ENCODE data around the gene NTM.

The NTM gene

GRCh38 chr11:131614631-131615030 lies 244.2 kb downstream of the NTM start:
- no peak for DNase-seq

GRCh38 chr11:131615611-131616010 lies 245.2 kb downstream of the NTM start:
- no peak for DNase-seq

GRCh38 chr11:131616481-131617140 lies 246.2 kb downstream of the NTM start:
- DNase-seq: no peak

- DNase-seq: no peak
Observed at GRCh38 chr11:131618201-131618600, 247.8 kb downstream of the NTM start.

GRCh38 chr11:131622193-131622592 lies 251.8 kb downstream of the NTM start:
- no peak for DNase-seq

- no peak for DNase-seq
Observed at GRCh38 chr11:131624531-131624930, 254.1 kb downstream of the NTM start.

GRCh38 chr11:131626788-131627187 lies 256.4 kb downstream of the NTM start:
- DNase-seq: no peak

GRCh38 chr11:131628739-131629138 lies 258.3 kb downstream of the NTM start:
- DNase-seq: no peak

GRCh38 chr11:131629925-131630540 lies 259.6 kb downstream of the NTM start:
- no peak for DNase-seq

GRCh38 chr11:131632971-131633370 lies 262.6 kb downstream of the NTM start:
- no peak for DNase-seq

- DNase-seq: no peak
Observed at GRCh38 chr11:131633921-131634715, 263.7 kb downstream of the NTM start.

- no peak for DNase-seq
Observed at GRCh38 chr11:131637469-131638175, 267.2 kb downstream of the NTM start.

- DNase-seq: no peak
Observed at GRCh38 chr11:131638889-131639288, 268.5 kb downstream of the NTM start.

- DNase-seq: no peak
Observed at GRCh38 chr11:131640320-131640719, 269.9 kb downstream of the NTM start.

GRCh38 chr11:131642756-131643531 lies 272.5 kb downstream of the NTM start:
- no peak for DNase-seq

GRCh38 chr11:131644204-131644795 lies 273.9 kb downstream of the NTM start:
- no peak for DNase-seq

GRCh38 chr11:131645237-131645636 lies 274.8 kb downstream of the NTM start:
- DNase-seq: no peak

- DNase-seq: no peak
Observed at GRCh38 chr11:131649856-131650255, 279.4 kb downstream of the NTM start.

GRCh38 chr11:131652231-131652630 lies 281.8 kb downstream of the NTM start:
- DNase-seq: no peak

GRCh38 chr11:131653260-131653659 lies 282.8 kb downstream of the NTM start:
- DNase-seq: no peak

- no peak for DNase-seq
Observed at GRCh38 chr11:131654849-131655248, 284.4 kb downstream of the NTM start.

- no peak for DNase-seq
Observed at GRCh38 chr11:131656179-131656838, 285.9 kb downstream of the NTM start.

All from NCI-H1092 (cell line).